Neural cell (in vitro differentiated cells): Measurements from ENCODE around the gene FARP1. TPM values are rescaled to one million over a fixed set of nuclear protein-coding genes. Genes with fewer than 3 reads are reported as not detected.

Experiments used
- H2AFZ ChIP-seq: fragments of 200-600, 300-800 bp; sonication (generic), shearing (Covaris generic); 2 replicates; pipeline ENCODE4 v1.6.0; 2014; ENCODE audit warnings: low read depth, mild to moderate bottlenecking, antibody characterized with exemption, low read length, moderate library complexity
- H3F3A ChIP-seq: fragments of 200-600 bp; shearing (Covaris generic); 2 replicates; pipeline ENCODE4 v1.6.1; 2016; ENCODE audit warnings: mild to moderate bottlenecking, moderate library complexity, mixed read lengths, antibody characterized with exemption, low read length; ENCODE audit not compliant: insufficient read depth, poor library complexity, severe bottlenecking
- H3K27ac ChIP-seq: fragments of 200-600, 300-800 bp; sonication (generic), shearing (Covaris generic); 2 replicates; pipeline ENCODE4 v1.5.1; 2014; ENCODE audit warnings: mild to moderate bottlenecking, low read length, moderate library complexity
- H3K27me3 ChIP-seq: fragments of 300-800, 200-600 bp; sonication (generic), shearing (Covaris generic); 2 replicates; pipeline ENCODE4 v1.6.0; 2014; ENCODE audit warnings: mild to moderate bottlenecking, low read depth, low read length, moderate library complexity; ENCODE audit not compliant: insufficient read depth
- H3K36me3 ChIP-seq: fragments of 300-800, 200-600 bp; sonication (generic), shearing (Covaris generic); 2 replicates; pipeline ENCODE4 v1.5.1; 2014; ENCODE audit warnings: mild to moderate bottlenecking, antibody characterized with exemption, low read length, moderate library complexity; ENCODE audit not compliant: insufficient read depth
- H3K4me2 ChIP-seq: fragments of 300-800, 200-600 bp; sonication (generic), shearing (Covaris generic); 2 replicates; pipeline ENCODE4 v1.6.0; 2014; ENCODE audit warnings: mild to moderate bottlenecking, low read length
- H3K4me3 ChIP-seq: fragments of 300-800, 200-600 bp; sonication (generic), shearing (Covaris generic); 2 replicates; pipeline ENCODE4 v1.5.1; 2014; ENCODE audit warnings: mild to moderate bottlenecking, low read length, moderate library complexity
- H3K79me2 ChIP-seq: fragments of 200-600 bp; shearing (Covaris generic); replicated peaks from 2 replicates; pipeline ENCODE4 v1.6.0; 2014; ENCODE audit warnings: mild to moderate bottlenecking, low read length, moderate library complexity; ENCODE audit not compliant: insufficient read depth
- H3K9ac ChIP-seq: fragments of 300-800, 200-600 bp; sonication (generic), shearing (Covaris generic); 2 replicates; pipeline ENCODE4 v1.6.1; 2016; ENCODE audit warnings: mild to moderate bottlenecking, low read length, mixed read lengths
- H3K9me2 ChIP-seq: fragments of 200-600 bp; shearing (Covaris generic); 2 replicates; pipeline ENCODE4 v1.6.1; 2016; ENCODE audit warnings: mild to moderate bottlenecking, low read length, mixed read lengths; ENCODE audit not compliant: insufficient read depth
- H3K9me3 ChIP-seq: fragments of 200-600, 300-800 bp; sonication (generic), shearing (Covaris generic); 2 replicates; pipeline ENCODE4 v1.6.1; 2016; ENCODE audit warnings: mild to moderate bottlenecking, mixed run types, low read length, moderate library complexity, mixed read lengths
- H4K20me1 ChIP-seq: fragments of 200-600 bp; shearing (Covaris generic); 2 replicates; pipeline ENCODE4 v1.6.1; 2016; ENCODE audit warnings: mild to moderate bottlenecking, mixed run types; ENCODE audit not compliant: insufficient read depth
- CTCF ChIP-seq: fragments of 450-650 bp; IDR thresholded peaks from 2 replicates; pipeline ENCODE4 v1.5.1; 2014; ENCODE audit warnings: antibody characterized with exemption, mild to moderate bottlenecking, moderate library complexity; ENCODE audit not compliant: poor library complexity, severe bottlenecking
- EP300 ChIP-seq: fragments of 450-650 bp; conservative IDR thresholded peaks from 2 replicates; pipeline ENCODE4 v1.6.1; 2014; ENCODE audit warnings: antibody characterized with exemption, mild to moderate bottlenecking, moderate library complexity; ENCODE audit not compliant: poor library complexity, severe bottlenecking
- EZH2 ChIP-seq: fragments of 200-600, 300-800 bp; shearing (Covaris generic), sonication (generic); IDR thresholded peaks from 2 replicates; pipeline ENCODE4 v1.6.1; 2014; ENCODE audit warnings: antibody characterized with exemption, low read length, borderline replicate concordance, mild to moderate bottlenecking; ENCODE audit not compliant: insufficient read depth, poor library complexity, severe bottlenecking
- MXI1 ChIP-seq: fragments of 450-650 bp; conservative IDR thresholded peaks from 2 replicates; pipeline ENCODE4 v1.6.1; 2014; ENCODE audit warnings: antibody characterized with exemption, mild to moderate bottlenecking; ENCODE audit not compliant: poor library complexity, severe bottlenecking
- POLR2AphosphoS5 ChIP-seq: IDR thresholded peaks from 2 replicates; pipeline ENCODE4 v1.6.1; 2012
- RAD21 ChIP-seq: fragments of 450-650 bp; conservative IDR thresholded peaks from 2 replicates; pipeline ENCODE4 v1.6.1; 2014; ENCODE audit warnings: antibody characterized with exemption, mild to moderate bottlenecking, moderate library complexity
- REST ChIP-seq: IDR thresholded peaks from 2 replicates; pipeline ENCODE4 v1.6.1; 2012; ENCODE audit warnings: borderline replicate concordance
- SMC3 ChIP-seq: fragments of 450-650 bp; conservative IDR thresholded peaks from 2 replicates; pipeline ENCODE4 v1.6.1; 2014; ENCODE audit warnings: antibody characterized with exemption, mild to moderate bottlenecking, moderate library complexity; ENCODE audit not compliant: poor library complexity
- TAF1 ChIP-seq: IDR thresholded peaks from 2 replicates; pipeline ENCODE4 v1.6.1; 2012; ENCODE audit warnings: low read depth
- polyA plus RNA-seq: library from polyadenylated mRNA; depleted of rRNA; stranded (reverse); fragments of >200 nt; gene quantifications from 2 replicates; pipeline ENCODE4 v1.2.3, GENCODE V29; 2014

The FARP1 gene
- polyA plus RNA-seq, 1 donor from 2014 or later = 19.7 TPM

GRCh38 chr13:98158172-98158899 is 15.4 kb downstream of the FARP1 start:
- Histone ChIP-seq H3K9me3 (no peaks in the 10 kb centered on the region), H3K4me3 (no peak overlapping the region), H3K27me3 (no peaks in the 10 kb centered on the region), H2AFZ (no peak overlapping the region), H4K20me1 (no peaks in the 10 kb centered on the region), H3K36me3 (peaks cover 6% of the 10 kb centered on the region), H3K9me2 (no peaks in the 10 kb centered on the region), H3F3A (no peaks in the 10 kb centered on the region), H3K4me2 (no peak overlapping the region), H3K27ac (no peak overlapping the region), H3K79me2 (peaks cover 76% of the 10 kb centered on the region), H3K9ac (no peak overlapping the region)
- TF ChIP-seq POLR2AphosphoS5 (no peak), CTCF (no peak), EZH2 (no peak), REST (no peak), RAD21 (no peak), SMC3 (no peak), MXI1 (no peak)

- Histone ChIP-seq H3F3A (no peaks in the 10 kb centered on the region), H4K20me1 (no peaks in the 10 kb centered on the region), H3K27me3 (no peaks in the 10 kb centered on the region), H3K9ac (no peak overlapping the region), H3K9me2 (no peaks in the 10 kb centered on the region), H3K4me2 (no peak overlapping the region), H3K79me2 (peaks cover 66% of the 10 kb centered on the region), H3K36me3 (peaks cover 6% of the 10 kb centered on the region), H3K4me3 (no peak overlapping the region), H2AFZ (no peak overlapping the region), H3K27ac (no peak overlapping the region), H3K9me3 (no peaks in the 10 kb centered on the region)
- TF ChIP-seq POLR2AphosphoS5 = no peak
- no peak for TF ChIP-seq TAF1
- TF ChIP-seq EZH2 = no peak
- TF ChIP-seq RAD21 = no peak
- no peak for TF ChIP-seq SMC3
- TF ChIP-seq EP300 = no peak
- no peak for TF ChIP-seq MXI1
- no peak for TF ChIP-seq CTCF
- no peak for TF ChIP-seq REST
Observed at GRCh38 chr13:98162935-98163334, 20.0 kb downstream of the FARP1 start.
